Cardiac septum (tissue), 1 donor: ENCODE data around the gene SMIM8. TPM values are rescaled to one million over a fixed set of nuclear protein-coding genes. Genes with fewer than 3 reads are reported as not detected.
"Not testable (repeated sequence)": the region's sequence is repeated elsewhere in the genome, so short reads cannot be mapped to it uniquely, and the experiment has no call there.

Experiments
- DNase-seq: peaks from one replicate; pipeline ENCODE4 v3.0.0-alpha.2; 2020; ENCODE audit warnings: low spot score
- intact Hi-C: fragments of 100-400 bp; cut with DNase I; formaldehyde crosslinking; loops from one replicate; pipeline ENCODE4 v1.14.0; 2022
- long read RNA-seq: library from polyadenylated mRNA; unstranded; transcript quantifications from one replicate; pipeline ENCODE4 v2.0.0, GENCODE V29; 2021
- total RNA-seq: library from RNA; stranded (reverse); fragmentation: NEBNext Ultra II Directional; extraction: Animal tissue kit (Norgen Biotek cat#: 25700); gene quantifications from one replicate; pipeline ENCODE4 v1.2.1, GENCODE V29; 2021
- donor health status: DM: no; HTN: no; CAD: no.

The SMIM8 gene, protein sequence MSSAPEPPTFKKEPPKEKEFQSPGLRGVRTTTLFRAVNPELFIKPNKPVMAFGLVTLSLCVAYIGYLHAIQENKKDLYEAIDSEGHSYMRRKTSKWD
- 17.2 TPM for total RNA-seq
- long read RNA-seq, transcript SMIM8-201 (3 exons, 2,405 nt) = major isoform, 13 of 22 reads
- long read RNA-seq, partial matches to known transcripts = 2 of 22 reads
- long read RNA-seq, other reads (novel, unspliced or antisense) = 6 of 22 reads

DNA sequence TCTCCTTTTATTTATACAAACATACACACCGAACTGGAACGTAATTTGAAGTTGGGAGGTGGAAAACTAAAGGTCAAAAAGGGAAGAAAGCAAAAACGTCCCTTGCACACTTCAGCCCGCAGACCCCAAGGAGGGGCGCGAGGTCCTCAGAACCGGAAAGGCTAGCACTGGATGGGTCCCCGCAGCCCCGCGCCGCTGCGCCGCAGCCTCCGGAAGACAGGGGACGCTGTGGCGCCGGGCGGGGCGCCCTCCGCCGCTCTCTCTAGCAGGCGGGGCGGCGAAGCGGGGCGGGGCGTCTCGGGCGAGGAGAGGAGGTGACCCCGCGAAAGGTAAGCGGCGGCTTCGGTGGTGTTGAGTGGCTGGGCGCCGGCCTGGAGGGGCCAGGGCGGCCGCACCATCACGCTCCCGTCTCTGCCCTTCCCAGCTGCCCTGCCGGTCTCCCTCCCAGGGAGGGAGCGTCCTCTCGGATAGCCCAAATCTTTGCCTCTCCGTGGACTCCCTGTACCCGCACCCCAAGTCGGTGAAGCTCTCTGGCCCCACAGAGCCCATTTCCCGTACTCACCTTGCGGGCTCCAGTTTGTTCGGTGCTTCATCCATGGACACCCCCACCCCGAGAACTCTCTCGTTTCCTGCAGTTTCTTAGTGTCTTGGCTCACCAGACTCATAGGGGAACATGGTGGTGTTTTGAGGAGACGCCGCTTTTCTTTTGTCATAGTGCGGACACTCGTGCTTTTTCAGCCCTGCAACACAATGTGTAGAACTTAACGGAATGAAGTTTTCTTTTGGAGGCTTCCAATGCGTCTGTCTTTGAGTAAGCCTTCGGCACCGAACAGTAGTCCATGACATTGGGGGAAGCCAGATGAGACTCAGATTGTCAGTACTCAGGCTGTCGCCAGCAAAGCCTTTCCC, at the start of gene SMIM8:
Gene SMIM8 (plus strand): TSS at position 285 of the 909 bp plus-strand sequence. CDS start 14,444 bp downstream, outside the sequence.
- intact Hi-C loops = loop anchor here (5.0 kb wide), 1 partner anchor 165 kb away; the partner anchor contains the start of gene ZNF292
- peak; percentile 95 for DNase-seq

DNA sequence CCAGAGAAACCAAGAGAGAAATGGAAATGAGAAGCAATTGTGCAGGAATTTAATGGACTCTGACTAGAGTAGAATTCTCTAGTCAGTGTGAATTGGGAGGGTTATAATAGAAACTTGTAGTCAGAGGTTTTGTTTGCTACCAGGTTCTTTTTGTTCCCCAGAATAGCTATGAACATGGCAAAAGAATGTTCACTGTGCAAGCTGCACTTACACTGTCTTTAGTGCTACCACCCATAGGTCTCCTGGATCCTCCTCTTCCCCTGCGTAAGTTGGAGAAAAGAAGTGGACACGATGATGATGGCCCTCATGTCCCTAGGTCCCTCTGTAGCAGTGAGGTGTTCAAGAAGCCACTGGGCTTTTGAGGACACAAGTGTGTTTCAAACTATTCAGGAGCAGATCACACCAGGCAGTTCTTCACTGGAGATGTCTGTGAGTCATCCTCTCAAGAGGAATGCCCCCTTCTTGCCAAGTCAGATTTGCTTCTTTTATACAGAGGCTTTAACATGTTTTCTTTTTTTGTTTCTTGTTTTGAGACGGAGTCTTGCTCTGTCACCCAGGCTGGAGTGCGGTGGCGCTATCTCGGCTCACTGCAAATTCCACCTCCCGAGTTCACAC, 47.6 kb upstream of the SMIM8 start:
- intact Hi-C loops = no loop called here
- no peak for DNase-seq

DNA sequence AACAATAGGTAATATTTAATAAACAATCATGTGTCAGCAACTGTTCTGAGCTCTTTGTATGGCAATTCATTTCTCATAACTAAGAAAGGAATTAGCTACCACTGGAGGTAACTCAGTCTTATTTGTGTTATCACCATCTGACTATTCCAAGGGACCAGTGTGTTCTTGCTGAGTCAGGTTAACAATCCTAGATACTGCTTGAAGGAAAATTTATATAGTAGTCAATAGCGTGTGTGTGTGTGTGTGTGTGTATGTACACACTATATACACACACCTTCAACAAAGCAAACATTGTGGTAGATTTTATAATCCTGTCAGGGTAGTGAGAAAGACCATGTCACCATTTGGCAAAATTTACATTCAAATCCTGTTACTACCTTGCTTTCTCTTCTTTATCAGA, 45.8 kb upstream of the SMIM8 start:
- DNase-seq = no peak
- intact Hi-C loops = no loop called here

DNA sequence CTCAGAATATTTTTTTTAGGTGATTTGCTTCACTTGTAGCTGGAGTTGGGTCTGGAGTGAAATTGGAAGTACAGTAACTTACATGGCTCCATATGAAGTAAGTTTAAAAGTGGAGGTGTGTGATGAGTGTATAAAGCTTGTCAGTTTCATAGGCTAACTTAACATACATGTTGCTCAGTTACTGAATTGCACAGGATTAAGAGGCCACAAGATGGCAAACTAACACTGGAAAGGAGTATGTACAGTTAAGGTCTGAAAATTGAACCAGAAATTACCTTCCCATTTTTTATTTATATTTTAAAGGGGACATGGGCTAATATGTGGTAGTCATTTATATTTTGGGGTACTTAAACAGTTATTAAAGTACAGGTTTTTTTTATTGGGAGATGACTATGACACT, 45.3 kb upstream of the SMIM8 start:
- intact Hi-C loops = no loop called here
- DNase-seq = no peak

DNA sequence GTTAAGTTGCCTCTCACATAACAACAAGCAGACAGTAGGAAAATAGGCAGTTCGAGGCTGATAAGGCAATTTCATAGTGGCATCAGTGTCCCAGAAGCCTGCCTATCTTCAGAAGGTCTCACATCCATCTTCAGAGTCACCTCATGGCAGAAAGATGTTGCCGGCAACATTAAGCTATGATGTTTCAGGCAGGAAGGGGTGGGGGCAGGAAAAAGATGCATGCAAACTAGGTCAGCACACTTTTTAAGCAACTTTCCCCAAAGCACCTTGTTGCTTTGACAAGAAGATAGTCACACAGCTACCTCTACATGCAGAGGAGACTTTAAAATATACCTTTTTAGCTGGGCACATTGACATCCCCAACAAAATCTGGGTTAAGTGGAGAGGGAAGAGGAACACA, 43.2 kb upstream of the SMIM8 start:
- DNase-seq = no peak
- intact Hi-C loops = no loop called here

DNA sequence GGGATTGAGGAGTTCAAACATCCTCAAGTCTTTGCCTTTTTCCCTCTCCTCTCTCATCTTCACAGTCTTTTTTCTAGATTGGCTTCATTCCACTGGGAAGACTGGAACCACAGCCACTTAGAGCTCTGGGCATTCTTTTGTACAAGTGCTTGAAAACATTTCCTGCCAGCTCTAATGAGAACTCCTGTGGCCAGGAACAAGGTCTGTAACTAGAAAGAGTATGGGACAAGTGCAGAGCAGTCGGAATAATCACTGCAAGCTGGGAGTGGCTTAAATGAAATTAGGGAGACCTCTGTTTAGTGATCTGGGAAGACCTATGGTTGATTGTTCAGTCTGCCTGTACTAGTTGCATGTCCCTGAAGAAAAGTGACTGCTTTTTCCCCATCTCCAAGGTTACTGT, 41.0 kb upstream of the SMIM8 start:
- DNase-seq = no peak
- intact Hi-C loops = no loop called here

DNA sequence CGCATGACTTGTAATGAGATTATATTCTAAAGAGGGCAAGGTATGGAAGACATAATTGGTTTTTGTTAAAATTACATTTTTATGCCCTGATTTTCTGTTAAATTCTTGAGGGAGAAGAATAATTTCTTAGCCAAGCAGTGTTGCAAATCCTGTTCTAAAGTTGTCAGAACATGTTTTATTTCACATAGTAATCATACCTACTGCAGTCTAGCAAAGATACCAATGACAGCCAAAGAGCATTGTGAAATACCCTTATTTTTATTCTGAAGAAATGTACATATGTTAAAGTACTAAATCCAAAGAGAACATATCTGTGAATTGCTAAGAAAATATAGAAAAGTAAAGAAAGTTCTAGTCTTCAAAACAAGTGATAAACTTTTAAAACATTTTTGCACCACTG, 39.6 kb upstream of the SMIM8 start:
- intact Hi-C loops = no loop called here
- no peak for DNase-seq

DNA sequence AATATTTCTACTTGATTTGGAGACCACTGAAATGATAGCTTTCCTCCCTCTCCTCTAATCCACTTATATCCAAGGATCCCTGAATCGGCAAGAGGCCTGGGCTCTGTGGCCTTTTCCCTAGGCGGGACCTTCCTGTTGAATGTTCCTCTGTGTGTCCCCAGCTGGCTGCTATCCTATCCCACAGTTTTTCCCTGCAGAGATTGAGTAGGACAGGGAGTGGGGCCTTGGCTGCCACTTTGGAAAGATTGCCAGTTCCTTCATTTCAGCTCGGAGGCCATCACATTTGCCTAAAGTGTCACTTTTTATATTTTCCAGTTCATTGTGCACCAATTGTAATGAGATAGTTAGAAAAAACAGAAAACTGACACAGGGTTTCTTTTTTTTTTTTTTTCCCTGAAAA, 38.9 kb upstream of the SMIM8 start:
- intact Hi-C loops = no loop called here
- no peak for DNase-seq

DNA sequence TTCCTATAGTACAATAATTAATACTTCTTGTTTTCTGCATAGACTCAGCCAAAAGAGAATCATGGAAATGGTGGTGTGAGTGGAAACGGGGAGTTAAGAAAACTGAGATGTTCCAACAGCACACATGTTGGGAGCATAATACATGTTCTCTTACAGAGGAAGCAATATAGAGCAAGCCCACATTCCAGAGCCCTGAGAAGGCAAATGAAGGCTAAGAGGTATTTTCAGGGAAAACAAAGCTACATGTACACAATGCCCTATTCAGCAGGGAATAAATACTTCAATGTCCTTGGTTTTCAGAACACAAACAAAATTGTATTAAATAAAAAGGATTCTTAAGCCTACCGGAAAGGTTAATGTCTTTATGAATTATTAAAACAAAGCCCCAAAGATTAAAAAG, 35.1 kb upstream of the SMIM8 start:
- no peak for DNase-seq
- intact Hi-C loops = no loop called here

DNA sequence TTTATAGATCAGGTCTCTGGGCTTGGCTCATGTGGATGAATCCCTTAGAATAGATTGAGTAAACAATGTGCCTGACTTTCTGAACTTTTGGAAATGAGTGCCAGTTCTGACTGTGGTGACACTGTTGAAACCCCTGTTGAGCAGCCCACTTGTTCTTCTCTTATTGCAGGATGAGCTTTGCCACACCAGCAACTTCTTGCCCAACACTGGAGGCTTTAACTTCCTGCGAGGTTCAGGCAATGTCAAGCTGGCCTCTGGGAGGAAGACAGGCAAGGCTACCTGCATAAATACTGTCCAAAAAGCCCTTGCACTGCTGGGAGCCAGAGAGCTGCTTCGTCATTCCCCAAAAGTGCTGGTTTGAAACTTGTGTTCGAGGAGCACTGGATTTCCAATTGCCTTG, 32.8 kb upstream of the SMIM8 start:
- intact Hi-C loops = no loop called here
- DNase-seq = no peak

DNA sequence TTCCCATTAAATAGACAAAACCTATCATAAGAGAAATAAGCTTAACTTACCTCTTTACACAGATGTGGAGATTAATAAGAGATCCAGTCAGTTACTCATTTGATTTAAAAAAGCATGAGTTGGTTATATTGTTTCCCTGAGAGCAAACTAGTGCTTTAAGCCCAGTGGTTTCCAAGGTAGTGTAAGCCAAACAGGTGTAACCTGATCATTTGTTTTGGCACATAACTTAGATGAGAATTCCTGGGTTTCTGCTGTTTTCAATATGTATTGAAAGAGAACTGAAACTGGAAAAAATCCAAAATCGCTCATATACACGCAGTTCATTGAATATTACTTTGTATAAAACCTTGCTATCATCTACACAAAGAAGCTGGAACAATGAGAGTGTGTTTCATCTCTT, 30.5 kb upstream of the SMIM8 start:
- no peak for DNase-seq
- intact Hi-C loops = no loop called here

DNA sequence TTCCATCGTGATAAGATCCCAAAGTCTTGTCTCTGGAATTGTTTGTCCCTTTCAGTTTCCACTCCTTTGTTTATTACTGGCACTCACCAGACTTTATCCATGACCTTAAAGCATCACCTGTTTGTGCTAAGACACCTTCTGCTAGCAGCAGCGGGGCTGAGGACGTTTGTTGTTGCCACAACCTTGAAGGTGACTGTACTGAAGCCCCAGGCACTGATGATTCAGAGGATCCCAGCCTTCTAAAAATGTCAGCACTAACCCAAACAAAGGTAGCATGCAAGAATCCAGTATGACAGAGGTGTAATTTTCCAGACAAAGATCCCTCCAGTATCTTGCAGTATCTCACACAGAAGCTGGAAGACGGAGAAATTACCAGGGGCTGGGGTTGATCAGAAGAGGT, 28.9 kb upstream of the SMIM8 start:
- intact Hi-C loops = no loop called here
- no peak for DNase-seq

DNA sequence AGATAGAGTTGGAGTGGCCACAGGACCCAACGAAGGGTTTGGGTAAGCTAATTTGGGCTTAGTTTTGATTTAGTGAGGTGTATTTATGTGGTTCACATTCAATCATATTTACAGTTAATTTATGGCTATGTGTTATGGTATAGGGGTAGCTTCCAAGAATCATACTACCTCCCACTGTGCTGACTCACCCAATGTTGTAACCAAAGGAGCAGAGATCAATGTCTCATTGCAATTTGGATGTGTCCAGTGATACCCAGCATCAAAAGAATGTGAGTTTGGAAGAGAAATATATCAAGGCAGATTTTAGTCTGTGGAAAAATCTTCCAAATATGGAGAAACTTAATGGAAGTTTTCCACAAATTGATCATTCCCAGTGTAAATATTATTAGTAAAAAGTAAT, 25.3 kb upstream of the SMIM8 start:
- intact Hi-C loops = no loop called here
- DNase-seq = no peak

DNA sequence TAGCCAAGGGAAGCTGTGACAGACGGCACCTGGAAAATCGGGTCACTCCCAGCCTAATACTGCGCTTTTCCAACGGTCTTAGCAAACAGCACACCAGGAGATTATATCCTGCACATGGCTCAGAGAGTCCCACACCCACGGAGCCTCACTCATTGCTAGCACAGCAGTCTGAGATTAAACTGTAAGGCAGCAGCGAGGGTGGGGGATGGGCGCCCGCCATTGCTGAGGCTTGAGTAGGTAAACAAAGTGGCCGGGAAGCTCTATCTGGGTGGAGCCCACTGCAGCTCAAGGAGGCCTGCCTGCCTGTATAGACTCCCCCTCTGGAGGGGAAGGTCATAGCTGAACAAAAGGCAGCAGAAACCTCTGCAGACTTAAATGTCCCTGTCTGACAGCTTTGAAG, 21.1 kb upstream of the SMIM8 start:
- intact Hi-C loops, DNase-seq: not testable (repeated sequence)

DNA sequence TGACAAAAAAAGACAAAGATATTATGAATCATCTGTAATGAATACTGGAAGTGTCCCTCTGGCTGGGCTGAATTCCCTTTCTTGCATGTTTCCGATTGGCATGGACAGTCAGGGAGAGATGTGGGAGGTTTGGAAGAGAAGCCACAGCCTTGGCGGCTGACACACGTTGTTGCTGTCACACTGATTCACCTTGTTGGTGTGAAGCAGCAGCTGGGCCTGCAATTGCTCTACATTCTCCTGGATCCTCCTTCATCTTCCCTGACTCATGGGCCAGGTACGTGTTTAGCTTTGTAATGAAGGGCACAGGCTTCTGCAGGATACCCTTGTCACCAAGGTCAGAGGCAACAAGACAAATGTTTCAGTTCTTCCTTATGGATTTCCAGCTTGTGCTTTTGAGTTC, 13.4 kb upstream of the SMIM8 start:
- intact Hi-C loops = no loop called here
- no peak for DNase-seq

DNA sequence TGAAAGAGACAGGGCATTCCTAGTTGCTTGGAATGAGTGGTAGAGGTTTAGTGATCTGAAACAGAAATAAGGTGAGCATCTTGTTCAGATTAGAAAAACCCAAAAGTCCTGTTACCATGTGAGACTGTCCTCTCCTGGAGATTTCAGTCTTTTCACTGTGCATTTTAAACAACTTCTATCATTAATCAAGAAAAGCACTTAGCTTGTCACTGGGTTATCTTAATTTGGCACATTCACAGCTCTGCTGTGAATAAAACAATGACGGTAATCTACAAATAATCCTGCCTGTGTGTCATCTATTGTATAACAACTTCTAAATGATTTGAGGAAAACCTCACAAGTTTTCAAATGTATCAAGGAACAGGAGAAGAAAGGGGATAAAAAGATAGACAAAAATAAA, 9.5 kb upstream of the SMIM8 start:
- intact Hi-C loops = no loop called here
- no peak for DNase-seq

DNA sequence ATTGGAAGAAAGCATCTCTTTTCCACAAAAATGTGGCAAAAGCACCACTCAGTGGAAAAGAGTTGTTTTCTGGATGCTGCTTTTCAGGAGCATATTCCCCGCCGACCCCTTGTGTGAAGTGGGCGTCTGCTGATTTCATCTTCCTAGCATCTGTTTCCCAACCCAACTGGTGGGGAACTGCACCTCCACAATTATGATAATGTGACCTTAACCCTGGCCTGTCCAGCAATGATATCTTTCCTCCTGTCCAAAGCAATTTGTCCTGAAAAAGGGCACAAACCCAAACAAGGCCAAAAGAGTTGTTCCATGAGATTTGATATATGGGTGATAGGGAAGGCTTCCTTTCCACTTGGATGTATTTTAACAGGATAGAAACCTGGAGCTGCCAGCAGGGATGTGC, 7.3 kb upstream of the SMIM8 start:
- no peak for DNase-seq
- intact Hi-C loops = no loop called here

DNA sequence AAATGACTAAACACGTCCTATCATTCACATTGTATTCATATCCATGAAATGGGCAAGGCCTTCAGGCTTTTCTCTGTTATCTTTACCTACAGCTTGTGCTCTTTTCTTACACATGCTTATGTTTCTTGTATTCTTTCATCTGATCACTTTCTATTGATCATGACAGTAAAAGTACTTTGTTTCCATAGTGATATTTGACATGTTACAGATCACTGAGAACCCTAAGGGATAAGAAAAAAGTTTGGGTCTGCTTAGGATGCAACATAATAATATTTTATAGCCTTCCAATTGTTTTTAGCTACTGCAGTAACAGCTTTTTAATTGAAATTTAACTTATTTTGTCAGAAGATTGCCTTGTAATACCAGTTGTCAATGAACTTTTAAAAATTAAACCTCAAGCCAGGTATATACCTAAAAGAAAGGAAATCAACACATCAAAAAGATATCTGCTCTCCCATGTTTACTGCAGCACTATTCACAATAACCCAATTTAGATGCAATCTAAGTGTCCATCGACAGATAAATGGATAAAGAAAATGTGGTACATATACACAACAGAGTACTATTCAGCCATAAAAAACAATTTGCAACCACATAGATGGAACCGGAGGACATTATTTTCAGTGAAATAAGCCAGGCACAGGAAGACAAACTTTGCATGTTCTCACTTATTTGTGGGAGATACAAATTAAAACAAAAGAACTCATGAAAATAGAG, 3.0 kb upstream of the SMIM8 start:
- intact Hi-C loops = no loop called here

DNA sequence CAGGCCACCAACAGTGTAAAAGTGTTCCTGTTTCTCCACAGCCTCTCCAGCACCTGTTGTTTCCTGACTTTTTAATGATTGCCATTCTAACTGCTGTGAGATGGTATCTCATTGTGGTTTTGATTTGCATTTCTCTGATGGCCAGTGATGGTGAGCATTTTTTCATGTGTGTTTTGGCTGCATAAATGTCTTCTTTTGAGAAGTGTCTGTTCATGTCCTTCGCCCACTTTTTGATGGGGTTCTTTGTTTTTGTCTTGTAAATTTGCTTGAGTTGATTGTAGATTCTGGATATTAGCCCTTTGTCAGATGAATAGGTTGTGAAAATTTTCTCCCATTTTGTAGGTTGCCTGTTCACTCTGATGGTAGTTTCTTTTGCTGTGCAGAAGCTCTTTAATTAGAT, 1.5 kb downstream of the SMIM8 start:
- DNase-seq = not testable (repeated sequence)
- intact Hi-C loops = loop anchor here (5.0 kb wide), 1 partner anchor 167 kb away; the partner anchor contains the start of gene ZNF292

More for the DNA sequence above, 3.0 kb upstream of the SMIM8 start:
- DNase-seq = no peak

DNA sequence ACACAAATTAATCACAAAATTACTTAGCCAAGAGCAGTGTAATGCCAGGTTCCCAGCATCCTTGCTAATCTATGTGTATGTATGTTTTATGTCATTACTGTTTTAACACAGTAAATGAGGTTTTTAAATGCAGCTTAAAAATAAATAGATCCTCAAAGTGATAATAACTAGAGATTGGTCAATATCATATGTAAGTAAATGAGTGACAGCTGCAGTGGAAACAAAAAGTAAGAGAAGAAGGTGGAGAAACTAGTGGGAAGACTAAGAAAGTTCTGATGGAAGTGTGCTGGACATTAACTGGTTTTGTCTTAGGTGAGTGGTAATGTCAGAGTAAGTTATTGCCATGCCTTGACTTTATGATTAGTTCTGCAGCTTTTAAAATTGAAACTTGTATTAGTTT, 8.6 kb downstream of the SMIM8 start:
- no peak for DNase-seq
- intact Hi-C loops = no loop called here
